Keratinocyte (primary cell): Measurements from ENCODE around the gene BAZ1A. TPM values are rescaled to one million over a fixed set of nuclear protein-coding genes. Genes with fewer than 3 reads are reported as not detected.

Experiments
- DNase-seq: peaks from one replicate; pipeline ENCODE4 v3.0.0-alpha.2; 2011; ENCODE audit warnings: low read depth, missing footprints, low spot score
- FAIRE-seq: peaks from 2 replicates; lab custom pipeline; 2011; peaks lifted over from hg19 to GRCh38; lab: Jason Lieb, UNC
- H2AFZ ChIP-seq: 2 replicates; pipeline ENCODE4 v1.6.0; 2012; ENCODE audit warnings: low read length, control low read depth, inconsistent platforms; ENCODE audit not compliant: control insufficient read depth
- H3K27ac ChIP-seq: 2 replicates; pipeline ENCODE4 v1.5.1; 2011; ENCODE audit warnings: low read length; ENCODE audit not compliant: control insufficient read depth, insufficient read depth
- H3K27me3 ChIP-seq: 3 replicates; pipeline ENCODE4 v1.6.0; 2011; ENCODE audit warnings: low read length; ENCODE audit not compliant: control insufficient read depth, insufficient read depth; ENCODE audit errors: extremely low read depth
- H3K36me3 ChIP-seq, 2 experiments: 2 replicates in 1 of 2; 3 replicates in 1 of 2; pipeline ENCODE4 v1.5.1; 2011; ENCODE audit warnings: low read length in 2 of 2, mild to moderate bottlenecking in 1 of 2; ENCODE audit not compliant: control insufficient read depth in 2 of 2, insufficient read depth in 2 of 2; ENCODE audit errors: extremely low read depth in 1 of 2
- H3K4me1 ChIP-seq: 3 replicates; pipeline ENCODE4 v1.5.1; 2011; ENCODE audit warnings: low read length; ENCODE audit not compliant: control insufficient read depth, insufficient read depth; ENCODE audit errors: extremely low read depth
- H3K4me2 ChIP-seq: 3 replicates; pipeline ENCODE4 v1.6.0; 2011; ENCODE audit warnings: low read depth, low read length; ENCODE audit not compliant: control insufficient read depth, insufficient read depth; ENCODE audit errors: extremely low read depth
- H3K4me3 ChIP-seq, 3 experiments: fragments of 200-600 bp in 1 of 3; sonication (generic) in 1 of 3; 2 replicates in 2 of 3; 3 replicates in 1 of 3; pipeline ENCODE4 v1.5.1; 2011 to 2016; ENCODE audit warnings: low read length in 3 of 3, mild to moderate bottlenecking in 3 of 3, control low read depth in 2 of 3, inconsistent platforms in 1 of 3, low read depth in 1 of 3, mixed read lengths in 1 of 3, mixed run types in 1 of 3, moderate library complexity in 1 of 3; ENCODE audit not compliant: control insufficient read depth in 2 of 3, insufficient read depth in 2 of 3; ENCODE audit errors: extremely low read depth in 1 of 3
- H3K79me2 ChIP-seq: 2 replicates; pipeline ENCODE4 v1.6.0; 2012; ENCODE audit warnings: low read length; ENCODE audit not compliant: control insufficient read depth, insufficient read depth
- H3K9ac ChIP-seq: 3 replicates; pipeline ENCODE4 v1.6.0; 2011; ENCODE audit warnings: low read length; ENCODE audit not compliant: control insufficient read depth, insufficient read depth; ENCODE audit errors: extremely low read depth
- H3K9me1 ChIP-seq: 3 replicates; pipeline ENCODE4 v1.6.0; 2011; ENCODE audit warnings: low read length; ENCODE audit not compliant: control insufficient read depth, insufficient read depth; ENCODE audit errors: extremely low read depth
- H3K9me3 ChIP-seq: 2 replicates; pipeline ENCODE4 v1.5.1; 2012; ENCODE audit warnings: low read depth, low read length; ENCODE audit not compliant: control insufficient read depth
- H4K20me1 ChIP-seq: 3 replicates; pipeline ENCODE4 v1.6.0; 2011; ENCODE audit warnings: low read length; ENCODE audit not compliant: control insufficient read depth, insufficient read depth; ENCODE audit errors: extremely low read depth
- CTCF ChIP-seq, 3 experiments: IDR thresholded peaks in 1 of 3; conservative IDR thresholded peaks in 1 of 3; optimal IDR thresholded peaks in 1 of 3; 2 replicates in 2 of 3; 3 replicates in 1 of 3; pipeline versions ENCODE3 to v1.5.1; 2011; ENCODE audit warnings: low read length in 3 of 3, mild to moderate bottlenecking in 3 of 3, moderate library complexity in 2 of 3, control low read depth in 1 of 3, inconsistent platforms in 1 of 3; ENCODE audit not compliant: insufficient read depth in 2 of 3; ENCODE audit errors: extremely low read depth in 1 of 3
- EZH2 ChIP-seq: IDR thresholded peaks from one replicate; pipeline ENCODE4 v1.6.1; 2012; ENCODE audit warnings: inconsistent platforms, mild to moderate bottlenecking, low read length, moderate library complexity
- dilution Hi-C: fragments of 300-500 bp; cut with MboI; formaldehyde crosslinking; loops from one replicate; pipeline ENCODE4 v1.7.0; 2020; ENCODE audit warnings: low sequenced_read_pairs; ENCODE audit not compliant: extremely low pct_ligation_motif_present
- polyA plus RNA-seq, 5 experiments: library from polyadenylated mRNA; depleted of rRNA in 3 of 5; stranded (reverse) in 3 of 5; stranded (forward) in 1 of 5; unstranded in 1 of 5; fragments of >200 nt; gene quantifications; 1 replicate in 1 of 5; 2 replicates in 3 of 5; 3 replicates in 1 of 5; pipeline versions ENCODE4 v1.2.1 to v1.2.3, GENCODE V29; 2011 to 2012; ENCODE audit warnings: missing spikeins in 2 of 5, low read depth in 1 of 5, low replicate concordance in 1 of 5

Gene BAZ1A
- polyA plus RNA-seq, 1 donor (not counting 4 experiments of a cell fraction or from before 2014, with no cell fraction given), result 52.0 TPM

GRCh38 chr14:34810028-34810427 is 65.1 kb downstream of the BAZ1A start:
- Histone ChIP-seq H3K4me3 (no peak overlapping the region), H3K9me1 (no peaks in the 10 kb centered on the region), H3K27ac (no peak overlapping the region), H3K27me3 (no peaks in the 10 kb centered on the region), H3K4me1 (no peaks in the 10 kb centered on the region), H3K36me3 (peaks cover 7 to 8% of the 10 kb centered on the region in 2 experiments), H3K79me2 (peaks cover 5% of the 10 kb centered on the region), H2AFZ (no peak overlapping the region), H3K9me3 (no peaks in the 10 kb centered on the region), H4K20me1 (no peaks in the 10 kb centered on the region), H3K4me2 (no peak overlapping the region), H3K9ac (no peak overlapping the region)
- dilution Hi-C loops, result no loop called here
- FAIRE-seq (no peak), DNase-seq (no peak)
- TF ChIP-seq EZH2 (no peak), CTCF (optimal IDR thresholded peaks at IDR 0.05 in 1 of 3, IDR thresholded peaks at IDR 0.05 in 1 of 3, conservative IDR thresholded peaks at IDR 0.05 in 1 of 3; ENCODE audit: extremely low read depth in 1 of 3, insufficient read depth in 2 of 3, low read length in 3 of 3) (no peak)

- H3K79me2 ChIP-seq, result peaks cover 1% of the 10 kb centered on the region
- no peak overlapping the region for H3K4me2 ChIP-seq
- H3K27ac ChIP-seq, result no peak overlapping the region
- H3K9me3 ChIP-seq, result no peaks in the 10 kb centered on the region
- H3K9ac ChIP-seq, result no peak overlapping the region
- H4K20me1 ChIP-seq, result no peaks in the 10 kb centered on the region
- TF ChIP-seq EZH2 (no peak), CTCF (optimal IDR thresholded peaks at IDR 0.05 in 1 of 3, IDR thresholded peaks at IDR 0.05 in 1 of 3, conservative IDR thresholded peaks at IDR 0.05 in 1 of 3; ENCODE audit: extremely low read depth in 1 of 3, insufficient read depth in 2 of 3, low read length in 3 of 3) (no peak)
- dilution Hi-C loops, result no loop called here
- no peak for FAIRE-seq
- H3K9me1 ChIP-seq, result no peaks in the 10 kb centered on the region
- H2AFZ ChIP-seq, result no peak overlapping the region
- H3K4me1 ChIP-seq, result no peaks in the 10 kb centered on the region
- H3K4me3 ChIP-seq, result no peak overlapping the region
- H3K27me3 ChIP-seq, result no peaks in the 10 kb centered on the region
- DNase-seq, result no peak
- H3K36me3 ChIP-seq, result peaks cover 7 to 22% of the 10 kb centered on the region in 2 experiments
These were observed 68.9 kb downstream of the BAZ1A start for GRCh38 chr14:34806257-34806656.
